Raji (cell line): ENCODE measurements around the gene NTN1.

Source experiments
- POLR2A ChIP-seq: IDR thresholded peaks from 2 replicates; pipeline ENCODE4 v1.6.1; 2011; ENCODE audit warnings: low read depth, low read length, control low read depth; ENCODE audit not compliant: insufficient read depth

NTN1 gene

DNA sequence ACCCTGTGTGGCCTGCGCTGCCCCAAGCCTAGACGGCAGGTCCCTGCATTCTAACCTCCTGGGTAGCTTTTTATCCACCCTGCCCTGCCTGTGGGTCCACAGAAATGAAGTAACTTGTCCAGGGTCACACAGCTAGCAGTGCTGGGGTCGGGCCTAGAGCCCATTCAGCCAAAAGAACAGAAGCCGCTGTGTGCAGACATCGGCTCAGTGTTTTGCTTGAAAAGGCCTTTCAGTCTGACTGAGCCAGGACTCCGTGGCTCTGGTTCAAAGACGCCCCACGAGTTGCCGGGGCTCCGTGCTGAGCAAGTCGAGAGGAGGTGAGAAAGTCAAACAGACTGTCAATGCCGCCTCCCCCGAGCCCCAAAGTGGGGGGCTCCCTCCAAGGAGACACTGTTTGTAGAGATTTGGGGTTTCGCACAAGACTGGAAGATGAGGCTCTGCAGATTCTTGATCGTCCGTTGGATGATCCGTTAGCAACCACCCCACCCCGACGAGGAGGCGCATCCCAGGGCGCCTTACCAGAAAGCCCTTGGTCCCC is 226.2 kb downstream of the NTN1 start:
- TF ChIP-seq POLR2A: no peak

DNA sequence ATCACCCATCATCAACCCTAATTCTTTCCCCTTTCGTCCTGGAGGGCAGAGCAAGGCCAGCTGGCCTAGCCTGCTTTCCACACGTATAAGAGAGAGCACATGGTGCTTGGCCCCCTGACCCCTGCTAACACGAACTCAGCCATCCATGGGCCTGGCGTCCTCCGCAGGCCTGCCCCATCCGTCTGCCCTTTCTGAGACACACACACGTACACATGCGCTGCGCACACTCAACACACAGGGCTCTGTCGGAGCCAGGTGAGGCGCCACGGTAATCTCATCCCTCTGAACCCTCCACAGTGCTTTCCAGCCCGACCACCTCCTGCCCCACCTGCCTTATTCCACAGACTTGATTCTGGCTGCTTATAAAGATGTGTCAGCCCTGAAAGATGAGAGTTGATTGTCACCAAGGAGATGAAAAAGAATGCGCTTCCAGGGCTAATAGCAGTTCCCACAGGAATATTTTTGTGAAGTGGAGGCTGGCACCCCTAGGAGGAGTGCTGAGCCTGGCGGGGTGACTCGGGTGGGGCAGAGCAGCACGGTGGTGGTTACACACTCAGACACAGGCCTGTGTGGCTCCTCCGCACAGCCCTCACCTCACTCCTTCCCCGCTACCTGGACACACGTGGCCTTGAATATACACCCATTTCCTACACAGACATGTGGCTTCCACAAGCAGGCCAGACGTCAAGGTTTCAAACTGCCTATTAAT is 228.1 kb downstream of the NTN1 start:
- TF ChIP-seq POLR2A: no peak

DNA sequence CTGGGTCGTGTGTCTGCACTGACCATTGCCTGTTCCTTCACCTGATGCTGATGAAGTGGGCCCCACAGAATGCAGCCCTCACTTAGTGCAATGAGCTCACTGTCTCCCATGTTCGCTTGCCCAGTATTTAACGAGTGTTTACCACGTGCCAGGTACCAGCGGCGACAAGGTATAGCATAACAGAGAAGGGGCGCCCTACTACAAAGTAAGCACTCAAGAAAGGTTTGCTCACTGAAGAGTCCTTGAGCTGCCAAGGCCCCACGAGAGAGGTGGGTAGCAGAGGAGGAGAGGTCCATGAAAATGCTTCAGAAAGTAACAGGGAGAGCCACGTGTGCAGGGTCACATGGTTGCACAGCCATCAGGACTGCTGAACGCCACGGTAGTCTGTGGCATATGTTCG is 230.0 kb downstream of the NTN1 start:
- no peak for TF ChIP-seq POLR2A

DNA sequence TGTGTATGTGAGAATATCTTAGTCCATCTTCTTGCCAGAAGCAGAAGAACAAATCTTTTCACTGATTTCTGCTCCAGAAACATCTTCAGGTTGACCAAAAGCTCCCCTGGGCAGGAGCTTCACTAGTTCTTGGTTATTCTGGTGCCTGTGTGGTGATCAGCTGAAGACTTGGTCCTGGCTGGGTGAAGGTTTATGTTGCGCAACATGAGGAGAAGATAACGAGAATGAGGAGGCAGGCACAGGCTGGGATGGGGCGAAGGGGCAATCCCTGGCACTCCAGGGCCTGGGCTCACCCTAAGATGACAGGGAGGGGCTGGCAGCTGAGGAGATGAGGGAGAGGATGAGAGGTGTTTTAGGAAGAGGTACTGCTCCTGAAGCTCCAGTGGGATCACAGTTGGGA is 232.0 kb downstream of the NTN1 start:
- TF ChIP-seq POLR2A: no peak

DNA sequence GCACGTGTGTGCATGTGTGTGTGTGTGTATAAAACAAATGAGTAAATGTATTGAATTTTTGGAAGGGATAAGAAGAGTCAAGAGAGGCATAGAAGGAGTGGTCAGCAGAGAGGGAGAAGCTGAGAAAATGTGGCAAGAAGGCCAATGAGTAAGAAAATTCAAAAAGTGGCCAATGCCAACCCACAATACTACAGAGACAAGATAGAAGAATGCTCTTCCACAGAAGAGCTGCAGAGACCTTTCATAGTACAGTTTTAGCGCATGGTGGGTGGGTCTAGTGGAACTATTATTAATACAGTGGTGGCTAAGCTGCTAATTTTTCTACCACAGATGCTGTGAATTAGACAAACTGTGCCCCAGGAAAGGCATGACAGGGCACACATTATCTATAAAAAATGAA is 233.5 kb downstream of the NTN1 start:
- TF ChIP-seq POLR2A: no peak

DNA sequence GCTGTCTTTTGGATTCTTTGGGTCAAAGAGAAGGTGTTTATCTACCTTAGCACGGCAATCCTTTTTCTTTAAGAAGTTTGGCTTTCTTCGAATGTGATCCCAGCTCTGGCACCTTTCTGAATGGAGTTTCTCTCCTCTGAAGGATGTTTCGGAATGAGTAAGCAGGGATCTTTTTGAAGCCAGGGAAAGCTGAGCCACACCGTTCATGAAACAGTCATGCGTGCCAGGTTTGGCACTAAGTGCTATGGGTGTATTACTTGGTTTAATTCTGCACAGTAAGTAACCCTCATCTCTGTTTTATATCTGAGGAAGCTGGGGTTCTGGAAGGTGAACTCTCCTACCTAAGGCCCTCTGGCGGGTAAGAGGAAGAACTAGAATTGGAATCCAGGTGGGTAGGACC is 234.5 kb downstream of the NTN1 start:
- no peak for TF ChIP-seq POLR2A

DNA sequence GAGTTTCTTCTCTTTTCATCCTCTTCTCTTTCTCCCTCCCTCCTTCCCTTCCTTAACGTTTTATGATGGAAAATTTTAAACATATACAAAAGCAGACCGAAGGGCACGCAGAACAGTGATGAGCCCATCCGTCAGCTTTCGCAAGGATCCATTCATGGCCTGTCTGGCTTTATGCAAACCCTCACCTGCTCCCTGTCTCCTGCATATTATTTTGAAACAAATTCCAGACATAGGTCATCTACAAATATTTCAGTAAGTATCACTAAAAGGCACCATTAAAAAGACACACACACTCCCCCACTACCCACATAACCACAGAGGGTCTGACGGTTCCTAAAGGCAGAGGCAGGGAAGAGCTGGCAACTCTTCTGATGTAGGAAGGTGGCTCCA is 235.0 kb downstream of the NTN1 start:
- TF ChIP-seq POLR2A: no peak

DNA sequence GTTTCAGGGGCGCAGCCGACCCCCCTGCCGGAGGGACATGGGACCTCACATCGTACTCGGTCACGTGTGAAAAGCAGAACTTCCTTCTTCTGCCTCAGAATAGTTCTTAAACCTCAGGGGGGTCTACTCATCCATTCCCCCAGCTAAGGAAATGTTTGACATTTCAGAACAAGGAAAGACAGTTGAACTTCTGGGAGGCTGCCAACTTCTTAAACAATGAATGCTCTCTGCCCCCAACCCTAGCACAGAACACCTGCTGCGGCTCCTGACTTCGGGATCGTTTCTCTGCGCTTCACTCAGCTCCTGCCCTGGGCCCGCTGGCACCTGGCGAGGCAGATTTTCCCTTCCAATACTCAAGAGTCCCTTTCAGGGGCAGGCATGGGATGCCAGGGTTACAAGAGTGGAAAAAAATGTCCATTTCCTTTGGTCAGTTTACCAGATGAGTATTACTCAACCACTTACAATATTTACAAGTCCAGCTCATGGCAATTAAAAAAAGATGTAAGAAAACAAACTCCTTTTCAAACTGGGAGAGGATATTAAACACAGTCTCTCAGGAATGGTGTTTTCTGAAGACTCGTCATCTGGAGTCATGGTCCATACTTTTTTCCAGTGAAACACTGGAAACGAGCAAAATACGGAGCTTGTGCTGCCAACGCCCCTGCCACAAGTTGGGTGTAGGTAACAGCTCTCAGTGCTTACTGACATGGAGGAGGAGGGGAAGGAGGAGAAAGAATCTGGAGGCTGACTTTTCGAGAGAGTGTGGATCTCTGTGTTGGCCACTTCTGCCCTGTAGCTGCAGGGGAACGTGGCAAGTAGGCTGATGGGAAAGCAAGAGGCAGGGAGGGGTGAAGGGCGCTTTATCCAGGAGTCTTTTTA is 235.7 kb downstream of the NTN1 start:
- TF ChIP-seq POLR2A: no peak

DNA sequence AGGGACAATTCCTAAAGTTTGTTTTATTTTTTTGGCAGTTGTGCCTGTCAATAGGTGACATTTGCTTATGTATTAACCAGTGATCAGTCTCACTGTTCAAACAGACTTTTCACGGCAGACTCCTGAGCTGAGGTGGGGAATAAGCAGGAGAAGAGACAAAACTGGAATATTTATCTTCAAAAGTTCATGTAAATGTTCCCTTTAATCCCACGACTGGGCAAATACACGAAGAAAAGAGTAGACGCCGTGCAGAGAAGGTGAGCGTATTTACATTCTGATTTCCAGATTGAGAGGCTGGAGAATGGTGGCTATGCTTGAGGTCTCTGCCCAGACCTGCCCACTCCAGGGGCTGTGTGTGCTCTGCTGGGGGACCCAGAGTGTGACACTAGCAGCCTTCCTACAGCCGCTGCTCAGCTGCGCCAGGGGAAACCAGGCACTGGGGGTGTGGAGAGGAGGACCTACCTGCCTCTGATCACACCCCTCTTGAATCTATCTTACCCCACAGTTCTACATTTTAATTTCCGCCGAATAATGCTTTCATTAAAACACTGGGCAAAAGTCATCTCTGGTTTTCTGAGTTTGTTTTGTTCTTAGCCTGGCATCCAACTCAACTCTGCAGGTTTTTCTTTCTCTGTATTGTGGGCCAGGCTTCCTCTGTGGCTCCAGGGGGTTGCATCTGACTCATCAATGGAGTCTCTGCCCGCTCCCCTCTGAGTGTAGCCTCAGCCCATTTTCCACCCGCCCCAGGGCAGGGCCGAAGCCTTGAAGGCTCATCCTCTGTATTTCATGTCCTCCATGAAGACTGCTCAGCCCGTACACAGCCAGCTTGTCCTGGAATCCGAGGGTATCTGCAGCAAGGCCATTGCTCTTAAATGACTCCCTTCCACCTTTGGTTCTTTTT is 237.1 kb downstream of the NTN1 start:
- no peak for TF ChIP-seq POLR2A

DNA sequence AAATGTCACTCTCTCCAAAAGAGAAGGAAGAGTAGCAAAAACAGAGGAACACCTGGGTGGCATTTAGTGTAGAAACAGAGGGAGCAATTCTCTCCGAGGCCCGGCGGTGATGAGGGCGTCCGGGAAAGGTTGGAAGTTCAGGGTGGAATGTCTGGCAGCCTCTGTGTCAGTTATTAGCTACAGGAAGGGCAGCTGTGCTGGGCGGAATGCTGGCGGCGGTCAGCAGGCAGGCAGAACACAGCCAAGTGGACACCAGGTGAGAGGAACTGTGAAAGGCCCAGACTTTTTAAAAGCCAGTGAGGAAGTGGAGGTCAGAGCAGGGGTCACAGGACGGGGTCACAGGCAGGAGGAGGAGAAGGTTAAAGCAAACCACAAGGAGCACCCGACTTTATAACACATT is 238.1 kb downstream of the NTN1 start:
- no peak for TF ChIP-seq POLR2A

DNA sequence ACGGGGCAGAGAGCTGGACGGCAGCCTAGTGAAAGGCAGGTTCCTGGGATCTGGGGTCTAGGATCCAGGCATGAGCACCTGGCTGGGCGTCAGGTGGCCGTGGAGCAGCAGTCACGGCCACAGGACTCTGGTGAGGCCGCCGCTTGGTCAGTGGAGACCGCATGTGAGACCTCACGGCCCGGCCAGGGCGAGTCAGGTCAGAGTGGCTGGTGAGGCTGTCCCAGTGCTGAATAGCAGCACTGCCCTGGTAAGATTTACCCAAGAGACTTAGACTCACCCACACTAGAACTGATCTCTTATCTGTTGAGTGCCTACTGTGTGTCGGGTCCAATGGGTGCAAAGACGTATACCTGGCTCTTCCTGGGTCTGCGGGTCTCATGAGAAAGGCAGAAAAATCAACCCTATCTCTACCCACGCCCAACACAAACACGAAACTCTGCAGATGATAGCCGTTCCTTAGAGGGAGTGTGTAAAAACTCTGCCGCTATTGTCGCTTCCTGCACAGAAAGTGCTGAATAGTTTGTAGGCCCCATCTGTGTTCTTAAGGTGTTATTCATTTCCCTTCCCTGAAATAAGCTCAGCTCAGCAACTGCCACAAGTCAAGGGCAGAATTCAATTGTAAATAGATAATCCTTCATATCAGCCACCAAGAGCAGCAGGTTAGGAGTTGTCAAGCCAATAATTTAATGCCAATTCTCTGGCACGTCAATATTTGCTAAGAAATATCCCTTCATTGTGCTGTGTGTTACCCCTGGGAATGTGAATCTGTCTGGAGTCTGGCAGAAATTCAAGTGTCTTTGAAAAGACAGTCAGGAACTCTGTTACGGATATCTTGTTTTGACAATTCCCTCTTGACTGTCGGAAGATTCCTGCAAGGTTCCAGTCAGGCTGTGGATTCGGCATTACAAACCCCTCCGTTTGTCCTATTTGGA is 240.0 kb downstream of the NTN1 start:
- no peak for TF ChIP-seq POLR2A

DNA sequence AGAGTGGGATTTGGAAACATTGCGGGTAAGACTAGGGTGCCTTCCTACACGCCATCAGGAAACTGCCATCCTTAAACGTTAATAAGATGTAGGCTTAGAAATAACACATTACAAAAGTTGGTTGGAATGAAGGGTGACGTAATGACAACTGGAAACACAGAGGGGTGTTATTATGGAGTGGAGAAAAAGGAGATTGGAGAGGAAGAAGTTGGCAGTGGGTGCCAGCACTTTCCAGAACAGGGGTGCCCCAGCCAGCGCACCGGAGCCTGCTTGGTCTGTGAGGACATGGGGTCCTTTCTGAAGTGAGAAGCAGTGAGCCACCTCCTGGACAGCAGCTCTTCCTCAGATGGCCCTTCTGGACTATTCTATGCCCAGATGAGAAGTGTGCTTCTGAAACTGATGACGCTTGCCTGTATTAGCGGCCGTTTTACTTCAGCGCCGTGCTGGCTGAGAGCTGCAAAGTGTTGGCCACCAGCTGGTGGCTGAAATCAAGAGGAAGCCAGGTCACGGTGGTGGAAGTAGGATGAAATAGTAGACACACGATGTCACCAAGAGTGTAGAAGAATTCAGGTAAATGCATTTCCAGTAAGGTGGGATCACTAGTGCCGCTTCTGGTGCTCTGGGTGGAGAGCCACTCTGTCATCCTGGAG is 244.8 kb downstream of the NTN1 start:
- no peak for TF ChIP-seq POLR2A

DNA sequence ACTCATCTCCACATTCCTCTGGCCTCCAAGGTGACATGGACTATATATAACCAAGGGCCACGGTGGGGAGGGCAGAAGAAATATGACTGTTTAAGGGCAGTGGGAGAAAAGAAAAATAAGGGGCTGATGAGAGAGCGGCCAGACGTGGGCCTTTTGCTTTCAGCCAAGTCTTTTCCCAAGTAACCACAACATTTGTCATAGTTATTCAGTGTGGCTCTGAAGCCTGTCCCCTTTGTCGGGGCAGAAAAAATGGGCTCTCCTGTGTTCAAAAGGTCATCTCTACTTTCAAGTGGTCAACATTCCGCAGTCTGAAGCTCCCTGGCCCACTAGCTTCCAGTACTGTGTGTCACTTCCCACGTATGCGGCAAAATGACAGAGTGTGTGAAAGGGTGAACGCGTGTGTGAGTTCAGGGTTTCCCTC is 245.4 kb downstream of the NTN1 start:
- no peak for TF ChIP-seq POLR2A

DNA sequence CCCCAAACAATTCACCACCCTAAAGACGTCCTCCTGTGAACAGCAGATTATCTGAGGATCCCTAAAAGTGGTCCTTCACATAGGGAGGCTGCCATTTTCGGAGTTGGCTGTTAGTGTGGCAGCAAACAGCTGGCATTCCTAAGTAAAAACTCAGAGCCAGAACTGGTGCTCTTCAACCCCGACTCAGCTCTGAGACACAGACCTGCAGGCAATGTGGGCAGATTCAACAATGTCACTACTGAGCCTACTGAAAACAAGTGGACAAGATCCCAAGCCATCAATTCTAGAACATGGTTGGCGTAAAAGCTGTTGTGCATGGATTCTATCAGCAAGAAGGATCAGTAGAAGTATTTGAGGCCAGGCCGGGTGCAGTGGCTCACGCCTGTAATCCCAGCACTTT is 247.2 kb downstream of the NTN1 start:
- TF ChIP-seq POLR2A: no peak
